Gastroesophageal sphincter (tissue), 3 donors: ENCODE data around the gene PYDC2.

ENCODE experiments used
- EP300 ChIP-seq: sonication (generic); formaldehyde crosslinking; IDR thresholded peaks from one replicate; pipeline ENCODE4 v1.6.1; 2017; ENCODE audit warnings: antibody characterized with exemption, mild to moderate bottlenecking
- POLR2AphosphoS5 ChIP-seq: sonication (generic); formaldehyde crosslinking; IDR thresholded peaks from one replicate; pipeline ENCODE4 v1.6.1; 2017; ENCODE audit warnings: antibody characterized with exemption
- TF ChIP-seq, protein P1 (sequence below), 4 experiments: fragments of 200-600 bp in 2 of 4; fragments of 450-650 bp in 2 of 4; sonication (generic) in 1 of 4; IDR thresholded peaks; one replicate each; pipeline ENCODE4 v1.5.1; 2017 to 2019; ENCODE audit warnings: antibody characterized with exemption in 4 of 4, mild to moderate bottlenecking in 2 of 4, moderate library complexity in 2 of 4

DNA sequence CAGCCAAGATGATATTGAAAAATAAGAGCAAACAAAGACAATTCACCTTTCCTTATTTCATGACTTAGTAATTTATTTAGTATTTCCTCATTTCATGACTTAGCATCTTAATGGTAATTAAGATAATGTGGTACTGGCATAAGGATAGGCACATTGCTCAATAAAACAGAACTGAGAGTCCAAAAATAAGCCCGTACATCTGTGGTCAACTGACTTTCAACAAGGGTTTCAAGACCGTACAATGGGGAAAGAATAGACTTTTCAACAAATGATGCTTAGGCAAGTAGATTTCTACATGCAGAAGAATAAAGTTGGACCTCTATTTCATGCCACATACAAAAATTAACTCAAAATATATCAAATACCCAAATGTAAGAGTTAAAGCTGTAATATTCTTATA lies 603 bp upstream of the PYDC2 start:
- TF ChIP-seq EP300 (no peak), POLR2AphosphoS5 (no peak)
- TF ChIP-seq, protein P1, sequence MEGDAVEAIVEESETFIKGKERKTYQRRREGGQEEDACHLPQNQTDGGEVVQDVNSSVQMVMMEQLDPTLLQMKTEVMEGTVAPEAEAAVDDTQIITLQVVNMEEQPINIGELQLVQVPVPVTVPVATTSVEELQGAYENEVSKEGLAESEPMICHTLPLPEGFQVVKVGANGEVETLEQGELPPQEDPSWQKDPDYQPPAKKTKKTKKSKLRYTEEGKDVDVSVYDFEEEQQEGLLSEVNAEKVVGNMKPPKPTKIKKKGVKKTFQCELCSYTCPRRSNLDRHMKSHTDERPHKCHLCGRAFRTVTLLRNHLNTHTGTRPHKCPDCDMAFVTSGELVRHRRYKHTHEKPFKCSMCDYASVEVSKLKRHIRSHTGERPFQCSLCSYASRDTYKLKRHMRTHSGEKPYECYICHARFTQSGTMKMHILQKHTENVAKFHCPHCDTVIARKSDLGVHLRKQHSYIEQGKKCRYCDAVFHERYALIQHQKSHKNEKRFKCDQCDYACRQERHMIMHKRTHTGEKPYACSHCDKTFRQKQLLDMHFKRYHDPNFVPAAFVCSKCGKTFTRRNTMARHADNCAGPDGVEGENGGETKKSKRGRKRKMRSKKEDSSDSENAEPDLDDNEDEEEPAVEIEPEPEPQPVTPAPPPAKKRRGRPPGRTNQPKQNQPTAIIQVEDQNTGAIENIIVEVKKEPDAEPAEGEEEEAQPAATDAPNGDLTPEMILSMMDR (IDR thresholded peaks at IDR 0.05) = no peak
